Measurements from ENCODE around the gene SUPT20H.

The SUPT20H gene

DNA sequence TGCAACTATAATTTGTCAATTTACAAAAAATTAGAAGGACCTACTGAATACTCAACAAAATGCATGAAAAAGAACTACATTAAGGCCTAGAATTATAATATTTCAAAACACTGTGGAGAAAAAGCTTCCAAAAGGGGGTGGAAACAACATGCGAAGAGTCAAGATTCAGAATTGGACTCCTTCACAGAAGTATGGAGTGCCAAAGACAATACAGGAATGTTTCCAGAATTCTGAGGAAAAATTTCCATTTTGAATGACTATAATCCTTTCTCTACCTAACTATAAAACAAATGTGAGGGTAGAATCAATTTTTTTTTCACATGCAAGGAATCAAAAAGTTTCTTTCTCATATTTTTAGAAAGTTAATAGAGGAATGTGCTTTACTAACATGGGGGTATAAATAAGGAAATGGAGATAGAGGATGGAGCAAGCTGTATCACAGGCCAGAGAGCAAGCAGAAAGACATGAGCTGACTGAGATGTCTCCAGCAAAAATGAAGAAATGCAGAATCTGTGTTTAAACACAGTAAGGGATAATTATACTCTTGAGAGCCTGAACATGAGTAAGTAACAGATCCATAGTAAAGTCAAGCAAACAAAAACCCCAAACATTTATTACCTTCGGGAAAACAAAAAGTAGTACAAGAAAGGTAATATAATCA is 99.9 kb downstream of the SUPT20H start:
- no peak for DNase-seq
- TF ChIP-seq POLR2A (IDR thresholded peaks at IDR 0.05; ENCODE audit: low read length): no peak
- TF ChIP-seq GATA1 (IDR thresholded peaks at IDR 0.05; ENCODE audit: low read depth, low read length): no peak

Data from erythroblast (primary cell).